ENCODE data around the gene RSF1. TPM values are rescaled to one million over a fixed set of nuclear protein-coding genes. Genes with fewer than 3 reads are reported as not detected.

Gene RSF1
- total RNA-seq, 4 donors from 2014 or later: 38.4 to 129 (median 70.5) TPM

DNA sequence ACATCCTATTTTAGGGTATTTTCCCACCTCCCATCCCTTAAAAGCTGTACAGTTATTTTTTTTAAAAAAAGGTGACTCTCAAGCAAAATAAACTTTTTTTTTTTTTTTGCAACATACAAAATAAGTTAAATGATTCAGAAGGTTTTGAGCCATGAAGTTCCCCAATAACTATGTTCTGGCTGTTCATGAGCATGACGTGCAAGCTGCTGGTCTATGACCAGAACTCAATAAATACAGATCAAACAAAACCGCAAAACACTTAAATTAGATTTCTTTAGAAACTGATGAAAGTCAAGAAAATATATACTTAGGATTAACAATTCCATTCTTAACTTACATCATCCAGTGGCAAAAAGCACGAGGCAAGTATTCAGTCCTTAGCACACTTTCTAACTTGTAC lies 158.9 kb downstream of the RSF1 start:
- H3K27me3 ChIP-seq: no peaks in the 10 kb centered on the region
- no peak for DNase-seq
- H3K4me3 ChIP-seq: no peak overlapping the region
- peaks cover 0 to 5% (median 0%) of the 10 kb centered on the region in 3 donors for H3K36me3 ChIP-seq
- no peak overlapping the region for H3K27ac ChIP-seq
- peaks cover 0 to 3% (median 0%) of the 10 kb centered on the region in 4 donors for H3K4me1 ChIP-seq
- no peaks in the 10 kb centered on the region for H3K9me3 ChIP-seq
- TF ChIP-seq, protein P1, sequence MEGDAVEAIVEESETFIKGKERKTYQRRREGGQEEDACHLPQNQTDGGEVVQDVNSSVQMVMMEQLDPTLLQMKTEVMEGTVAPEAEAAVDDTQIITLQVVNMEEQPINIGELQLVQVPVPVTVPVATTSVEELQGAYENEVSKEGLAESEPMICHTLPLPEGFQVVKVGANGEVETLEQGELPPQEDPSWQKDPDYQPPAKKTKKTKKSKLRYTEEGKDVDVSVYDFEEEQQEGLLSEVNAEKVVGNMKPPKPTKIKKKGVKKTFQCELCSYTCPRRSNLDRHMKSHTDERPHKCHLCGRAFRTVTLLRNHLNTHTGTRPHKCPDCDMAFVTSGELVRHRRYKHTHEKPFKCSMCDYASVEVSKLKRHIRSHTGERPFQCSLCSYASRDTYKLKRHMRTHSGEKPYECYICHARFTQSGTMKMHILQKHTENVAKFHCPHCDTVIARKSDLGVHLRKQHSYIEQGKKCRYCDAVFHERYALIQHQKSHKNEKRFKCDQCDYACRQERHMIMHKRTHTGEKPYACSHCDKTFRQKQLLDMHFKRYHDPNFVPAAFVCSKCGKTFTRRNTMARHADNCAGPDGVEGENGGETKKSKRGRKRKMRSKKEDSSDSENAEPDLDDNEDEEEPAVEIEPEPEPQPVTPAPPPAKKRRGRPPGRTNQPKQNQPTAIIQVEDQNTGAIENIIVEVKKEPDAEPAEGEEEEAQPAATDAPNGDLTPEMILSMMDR (IDR thresholded peaks at IDR 0.05): no peak
- TF ChIP-seq POLR2A (IDR thresholded peaks at IDR 0.05): no peak

DNA sequence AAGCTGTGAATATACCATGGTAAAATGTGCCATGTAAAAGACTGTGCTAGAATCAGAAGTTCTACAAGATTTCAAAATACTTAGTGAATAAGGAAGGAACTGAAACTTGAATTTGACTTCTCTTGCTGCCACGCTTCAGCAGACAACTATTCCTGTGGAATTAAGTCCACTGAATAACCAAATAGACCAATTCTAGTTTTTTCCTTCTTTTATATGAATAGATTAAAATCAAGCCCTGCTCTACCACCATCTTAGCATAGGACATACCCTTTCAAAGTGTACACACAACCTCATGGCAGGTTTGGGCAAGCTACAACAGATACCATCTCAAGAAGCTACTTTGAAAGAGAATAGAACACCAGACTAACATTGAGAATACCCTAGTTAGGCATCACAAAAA lies 159.6 kb downstream of the RSF1 start:
- Histone ChIP-seq H3K36me3 (no peaks in the 10 kb centered on the region), H3K27ac (no peak overlapping the region), H3K9me3 (no peaks in the 10 kb centered on the region), H3K27me3 (no peaks in the 10 kb centered on the region), H3K4me3 (no peak overlapping the region), H3K4me1 (peaks cover 0 to 3% (median 0%) of the 10 kb centered on the region in 4 donors)
- no peak for DNase-seq
- TF ChIP-seq, protein P1 (IDR thresholded peaks at IDR 0.05): no peak
- TF ChIP-seq POLR2A (IDR thresholded peaks at IDR 0.05): no peak

DNA sequence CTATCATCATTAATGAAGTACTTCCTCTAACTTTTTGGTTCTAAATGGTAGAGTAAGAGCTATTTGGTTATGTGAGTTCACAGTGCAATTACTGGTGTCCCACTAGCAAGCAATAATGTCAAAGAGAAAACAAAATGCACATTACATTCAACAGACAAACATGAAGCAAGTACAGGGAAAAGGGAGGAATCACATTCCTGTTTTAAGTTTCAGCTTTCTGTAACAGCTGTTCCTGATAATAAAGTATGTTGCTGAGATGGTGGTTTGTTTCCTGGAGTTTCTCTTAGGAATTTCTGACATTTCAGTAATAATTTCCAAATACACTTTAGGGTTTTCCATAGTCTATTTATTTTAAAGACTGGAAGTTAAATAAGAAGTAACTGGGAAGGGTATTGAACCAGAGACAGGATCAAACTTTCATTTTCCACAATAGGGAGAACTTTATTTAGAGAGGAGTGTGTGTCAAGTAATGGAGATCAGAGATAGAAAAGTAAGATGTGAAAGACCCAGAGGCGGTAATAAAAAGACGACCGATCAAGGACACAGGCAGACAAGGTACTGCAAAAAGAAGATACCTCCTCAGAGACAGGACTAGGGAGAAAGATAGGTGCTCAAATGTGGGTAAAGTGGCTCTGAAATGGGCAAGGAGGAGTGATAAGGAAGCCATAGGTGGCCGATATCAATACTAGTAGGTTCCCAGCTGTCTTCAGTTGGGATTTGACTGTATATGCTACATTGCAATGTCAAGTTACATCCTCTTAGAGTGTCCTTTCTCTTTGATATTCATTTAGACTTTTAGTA lies 162.1 kb downstream of the RSF1 start:
- Histone ChIP-seq H3K4me3 (no peak overlapping the region), H3K27ac (no peak overlapping the region), H3K9me3 (no peaks in the 10 kb centered on the region), H3K4me1 (no peaks in the 10 kb centered on the region), H3K36me3 (no peaks in the 10 kb centered on the region), H3K27me3 (no peaks in the 10 kb centered on the region)
- no peak for TF ChIP-seq POLR2A (IDR thresholded peaks at IDR 0.05)
- TF ChIP-seq, protein P1 (IDR thresholded peaks at IDR 0.05): no peak
- DNase-seq: no peak

DNA sequence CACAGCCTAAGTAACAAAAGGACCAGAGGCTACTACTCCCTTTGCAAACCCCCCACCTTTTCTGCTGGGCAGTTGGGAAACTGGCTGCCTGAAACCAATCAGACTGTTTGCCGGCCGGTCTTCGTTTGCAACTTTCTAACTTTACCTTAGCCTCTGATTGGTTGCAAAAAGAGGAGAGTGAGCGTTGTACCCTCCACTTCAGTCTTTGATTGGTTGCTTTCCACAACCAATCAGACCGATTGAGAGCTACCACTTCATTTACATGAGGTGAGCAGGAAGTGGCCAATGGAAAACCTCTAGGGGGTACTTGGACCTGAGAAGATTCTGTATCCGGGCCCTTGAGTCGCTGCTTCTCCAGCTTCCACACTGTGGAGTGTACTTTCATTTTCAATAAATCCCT lies 164.2 kb downstream of the RSF1 start:
- H3K27ac ChIP-seq: no peak overlapping the region
- no peak for TF ChIP-seq POLR2A (IDR thresholded peaks at IDR 0.05)
- TF ChIP-seq, protein P1 (IDR thresholded peaks at IDR 0.05): no peak
- H3K4me1 ChIP-seq: no peaks in the 10 kb centered on the region
- no peaks in the 10 kb centered on the region for H3K36me3 ChIP-seq
- no peak for DNase-seq
- no peak overlapping the region for H3K4me3 ChIP-seq
- H3K9me3 ChIP-seq: no peaks in the 10 kb centered on the region
- no peaks in the 10 kb centered on the region for H3K27me3 ChIP-seq

DNA sequence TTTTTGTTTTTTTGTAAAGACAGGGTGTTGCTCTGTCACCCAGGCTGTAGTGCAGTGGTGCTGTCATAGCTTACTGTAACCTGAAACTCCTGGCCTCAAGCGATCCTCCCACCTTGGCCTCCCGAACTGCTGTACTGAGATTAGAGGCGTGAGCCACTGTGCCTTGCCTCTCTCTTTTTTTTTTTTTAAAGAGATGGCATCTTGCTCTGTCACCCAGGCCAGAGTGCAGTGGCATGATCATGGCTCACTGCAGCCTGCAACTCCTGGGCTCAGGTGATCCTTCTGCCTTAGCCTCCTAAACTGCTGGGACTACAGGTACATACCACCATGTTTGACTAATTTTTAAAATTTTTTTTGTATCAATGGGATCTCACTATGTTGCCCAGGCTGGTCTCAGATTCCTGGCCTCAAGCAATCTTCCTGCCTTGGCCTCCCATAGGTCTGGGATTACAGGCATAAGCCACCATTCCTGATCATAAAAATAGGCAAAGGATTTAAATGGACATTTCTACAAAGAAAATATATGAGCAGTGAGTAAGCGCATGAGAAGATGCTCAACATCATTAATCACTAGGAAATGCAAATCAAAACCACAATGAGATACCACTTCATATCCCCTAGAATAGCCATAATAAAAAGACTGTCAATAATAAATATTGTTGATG lies 165.6 kb downstream of the RSF1 start:
- Histone ChIP-seq H3K9me3 (no peaks in the 10 kb centered on the region), H3K36me3 (no peaks in the 10 kb centered on the region), H3K27ac (no peak overlapping the region), H3K4me3 (no peak overlapping the region), H3K27me3 (no peaks in the 10 kb centered on the region), H3K4me1 (peaks cover 0 to under 1% (median 0%) of the 10 kb centered on the region in 4 donors)
- no peak for DNase-seq
- no peak for TF ChIP-seq POLR2A (IDR thresholded peaks at IDR 0.05)
- TF ChIP-seq, protein P1 (IDR thresholded peaks at IDR 0.05): no peak

Data from Peyer's patch (tissue), 4 donors.